GM12878 (cell line): ENCODE measurements around the gene RNF150. TPM values are rescaled to one million over a fixed set of nuclear protein-coding genes. Genes with fewer than 3 reads are reported as not detected.

Experiments
- ATAC-seq: fragments of 200-7000 bp; cut with Tn5 transposase; 3 replicates; pipeline ENCODE4 v1.9.1; 2020; ENCODE audit warnings: mild to moderate bottlenecking, moderate library complexity
- BruUV-seq: library from RNA; stranded (reverse); fragments of 400-500 nt; replicated peaks from 2 replicates; lab custom pipeline; 2021; lab: Mats Ljungman, UMichigan
- CTCF ChIA-PET: fragments of 300-600 bp; sonication (Branson Sonifier 250); formaldehyde crosslinking; extraction: SDS; loops from one replicate; lab custom pipeline; 2021; ENCODE audit warnings: inconsistent platforms; lab: Yijun Ruan, JAX
- POLR2A ChIA-PET: fragments of 350-600 bp; formaldehyde crosslinking; extraction: SDS; loops from one replicate; lab custom pipeline; 2021; ENCODE audit warnings: inconsistent platforms; lab: Charles Lee
- RAD21 ChIA-PET: fragments of 300-600 bp; sonication (Branson Sonifier 250); formaldehyde crosslinking; loops from one replicate; lab custom pipeline; 2023; ENCODE audit warnings: antibody characterized with exemption; ENCODE audit not compliant: unreplicated experiment; lab: Charles Lee
- SMC1A ChIA-PET: fragments of 300-600 bp; sonication (Branson Sonifier 250); formaldehyde crosslinking; loops from one replicate; lab custom pipeline; 2023; ENCODE audit not compliant: unreplicated experiment, uncharacterized antibody; lab: Charles Lee
- DNase-seq: peaks from one replicate; pipeline ENCODE4 v3.0.0-alpha.2; 2011; ENCODE audit warnings: low read depth, low spot score
- FAIRE-seq: peaks from 3 replicates; lab custom pipeline; 2011; peaks lifted over from hg19 to GRCh38; lab: Jason Lieb, UNC
- H2AFZ ChIP-seq: 2 replicates; pipeline ENCODE4 v1.6.0; 2011; ENCODE audit warnings: low read depth, low read length, control low read depth; ENCODE audit not compliant: control insufficient read depth
- H3K27ac ChIP-seq: 2 replicates; pipeline ENCODE4 v1.5.1; 2011; ENCODE audit warnings: control low read depth; ENCODE audit not compliant: control insufficient read depth, insufficient read depth
- H3K27me3 ChIP-seq, 2 experiments: replicated peaks in 1 of 2; 2 replicates each; pipeline versions ENCODE4 v1.6.0 to v1.6.1; 2011; ENCODE audit warnings: low read length in 1 of 2; ENCODE audit not compliant: control insufficient read depth in 2 of 2, insufficient read depth in 2 of 2
- H3K36me3 ChIP-seq, 2 experiments: 2 replicates each; pipeline ENCODE4 v1.5.1; 2011; ENCODE audit warnings: low read length in 1 of 2; ENCODE audit not compliant: control insufficient read depth in 2 of 2, insufficient read depth in 2 of 2
- H3K4me1 ChIP-seq: 2 replicates; pipeline ENCODE4 v1.6.1; 2011; ENCODE audit warnings: mild to moderate bottlenecking, low read length, moderate library complexity, mixed read lengths; ENCODE audit not compliant: control insufficient read depth, insufficient read depth
- H3K4me2 ChIP-seq: 2 replicates; pipeline ENCODE4 v1.6.0; 2011; ENCODE audit warnings: control low read depth; ENCODE audit not compliant: control insufficient read depth, insufficient read depth
- H3K4me3 ChIP-seq: fragments of 200-600 bp; sonication (generic); 2 replicates; pipeline ENCODE4 v1.5.1; 2016
- H3K79me2 ChIP-seq: 2 replicates; pipeline ENCODE4 v1.6.0; 2011; ENCODE audit warnings: low read length; ENCODE audit not compliant: control insufficient read depth, insufficient read depth
- H3K9ac ChIP-seq: 2 replicates; pipeline ENCODE4 v1.8.0; 2011; ENCODE audit warnings: low read length, control low read depth, mixed read lengths; ENCODE audit not compliant: control insufficient read depth, insufficient read depth
- H3K9me3 ChIP-seq: replicated peaks from 3 replicates; pipeline ENCODE4 v1.5.1; 2011; ENCODE audit warnings: mild to moderate bottlenecking, low read length; ENCODE audit not compliant: control insufficient read depth, insufficient read depth
- H4K20me1 ChIP-seq: 2 replicates; pipeline ENCODE4 v1.6.0; 2011; ENCODE audit not compliant: control insufficient read depth, insufficient read depth
- ATF7 ChIP-seq: fragments of 450-650 bp; IDR thresholded peaks from 2 replicates; pipeline ENCODE4 v1.6.1; 2016; ENCODE audit warnings: low read depth, mild to moderate bottlenecking
- BACH1 ChIP-seq: fragments of 450-650 bp; IDR thresholded peaks from 2 replicates; pipeline ENCODE4 v1.6.1; 2017; ENCODE audit warnings: mild to moderate bottlenecking, borderline replicate concordance
- BCL11A ChIP-seq: IDR thresholded peaks from 2 replicates; pipeline ENCODE4 v1.6.1; 2011; ENCODE audit warnings: low read depth, low read length
- BHLHE40 ChIP-seq, 2 experiments: fragments of 450-650 bp in 1 of 2; IDR thresholded peaks; 2 replicates each; pipeline ENCODE4 v1.6.1; 2011 to 2017; ENCODE audit warnings: low read depth in 2 of 2, borderline replicate concordance in 1 of 2, improper control_type of control experiment in 1 of 2, low read length in 1 of 2, mild to moderate bottlenecking in 1 of 2
- CHD4 ChIP-seq: fragments of 200-600 bp; sonication (generic); IDR thresholded peaks from 2 replicates; pipeline ENCODE4 v1.6.1; 2016; ENCODE audit warnings: mild to moderate bottlenecking
- CREB1 ChIP-seq: IDR thresholded peaks from 2 replicates; pipeline ENCODE4 v1.6.1; 2012; ENCODE audit warnings: low read depth, mild to moderate bottlenecking, inconsistent platforms
- JUND ChIP-seq: IDR thresholded peaks from 2 replicates; pipeline ENCODE4 v1.6.1; 2012; ENCODE audit warnings: low read depth, mild to moderate bottlenecking, low read length, improper control_type of control experiment, moderate library complexity
- RBBP5 ChIP-seq: fragments of 200-600 bp; sonication (generic); conservative IDR thresholded peaks from 2 replicates; pipeline ENCODE4 v1.6.1; 2016
- RFX5 ChIP-seq: IDR thresholded peaks from 2 replicates; pipeline ENCODE4 v1.6.1; 2011; ENCODE audit warnings: low read depth, low read length, improper control_type of control experiment
- SMARCA5 ChIP-seq: fragments of 450-650 bp; IDR thresholded peaks from 2 replicates; pipeline ENCODE4 v1.6.1; 2017; ENCODE audit warnings: mild to moderate bottlenecking
- SP1 ChIP-seq: IDR thresholded peaks from one replicate; pipeline ENCODE4 v1.6.1; 2011; ENCODE audit warnings: low read depth, low read length
- WGBS: methylation state at CpG from one replicate; pipeline ENCODE4 v1.1.6; 2016; ENCODE audit warnings: low lambda C conversion rate; ENCODE audit not compliant: insufficient replicate concordance, insufficient coverage; ENCODE audit errors: missing lambda C conversion rate; 5-methylcytosine and 5-hydroxymethylcytosine counted together
- in situ Hi-C: fragments of 300-500 bp; cut with MboI; formaldehyde crosslinking; loops from 9 replicates; pipeline ENCODE4 v1.14.3; 2018; ENCODE audit warnings: mixed read lengths
- intact Hi-C: fragments of 100-400 bp; cut with micrococcal nuclease; formaldehyde crosslinking; loops from one replicate; pipeline ENCODE4 v1.14.2; 2022; ENCODE audit not compliant: unreplicated experiment
- polyA plus RNA-seq, 11 experiments: library from polyadenylated mRNA; depleted of rRNA in 4 of 11; unstranded in 6 of 11; stranded (reverse) in 5 of 11; fragments of >200 nt; fragmentation: Nextera tagmentation in 4 of 11; fragmentation: Illumina TruSeq in 1 of 11; extraction: Ambion mirVana in 4 of 11; extraction: Trizol in 1 of 11; gene quantifications; 1 replicate in 1 of 11; 2 replicates in 10 of 11; pipeline versions ENCODE4 v1.2.1 to v1.2.3, GENCODE V29; 2011 to 2016; ENCODE audit warnings: inconsistent platforms in 2 of 11, missing spikeins in 2 of 11, low read depth in 1 of 11
- total RNA-seq, 4 experiments: library from RNA; depleted of rRNA in 3 of 4; stranded (reverse); fragments of >200 nt in 3 of 4; fragmentation: Illumina TruSeq in 1 of 4; extraction: Trizol in 1 of 4; gene quantifications; 2 replicates each; pipeline versions ENCODE4 v1.2.1 to v1.2.3, GENCODE V29; 2013 to 2021
- TF ChIP-seq, protein P1 (sequence below): fragments of 450-650 bp; IDR thresholded peaks from 2 replicates; pipeline ENCODE4 v1.6.1; 2017; ENCODE audit warnings: mild to moderate bottlenecking, low read depth, inconsistent platforms; ENCODE audit not compliant: poor library complexity, severe bottlenecking
- TF ChIP-seq, protein P2 (sequence below): fragments of 450-650 bp; IDR thresholded peaks from 2 replicates; pipeline ENCODE4 v1.6.1; 2016; ENCODE audit warnings: mild to moderate bottlenecking
- TF ChIP-seq, protein P3 (sequence below): fragments of 450-650 bp; formaldehyde crosslinking; IDR thresholded peaks from 2 replicates; pipeline ENCODE4 v1.5.0; 2022; ENCODE audit warnings: mild to moderate bottlenecking, missing genetic modification characterization

RNF150 gene
- total and polyA plus RNA-seq, 10 of the 15 experiments (the other 5 are each of a cell fraction or from before 2014, with no cell fraction given) = 0.01 to 2.3 (median 0.04) TPM; not detected in 6

DNA sequence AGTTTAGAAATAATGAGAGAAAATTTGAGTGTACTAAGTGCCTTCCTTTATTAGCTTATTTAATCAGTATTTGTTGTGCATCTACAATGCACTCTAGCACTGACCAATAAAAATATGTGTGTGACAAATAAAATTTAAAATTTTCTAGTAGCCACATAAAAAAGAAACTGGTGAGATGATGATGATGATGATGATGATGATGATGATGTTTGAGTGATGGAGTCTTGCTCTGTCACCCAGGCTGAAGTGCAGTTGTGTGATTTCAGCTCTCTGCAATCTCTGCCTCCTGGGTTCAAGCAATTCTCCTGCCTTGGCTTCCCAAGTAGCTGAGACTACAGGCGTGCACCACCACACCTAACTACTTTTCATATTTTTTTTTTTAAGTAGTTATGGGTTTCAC lies 110.2 kb downstream of the RNF150 start:
- FAIRE-seq = no peak
- Histone ChIP-seq H3K4me3 (no peak overlapping the region), H3K4me1 (no peaks in the 10 kb centered on the region), H3K27ac (no peak overlapping the region), H3K79me2 (no peaks in the 10 kb centered on the region), H3K9me3 (no peaks in the 10 kb centered on the region), H3K4me2 (no peak overlapping the region), H3K9ac (no peak overlapping the region), H2AFZ (no peak overlapping the region), H3K27me3 (no peaks in the 10 kb centered on the region; a peak in 1 of 4 replicates), H4K20me1 (no peaks in the 10 kb centered on the region), H3K36me3 (no peaks in the 10 kb centered on the region)
- ATAC-seq = no peak
- in situ Hi-C loops (no loop called here), intact Hi-C loops (no loop called here)
- no TSS peak for BruUV-seq
- RAD21 ChIA-PET = no interaction called here
- DNase-seq = no peak
- SMC1A ChIA-PET = interaction anchor here (1.3 kb wide), 1 partner anchor 11 kb away, joined by 3 read pairs; no protein-coding TSS in a partner anchor
- POLR2A ChIA-PET = no interaction called here
- 0% methylated on average over 1 of the region's 1 CpG for WGBS
- no peak for TF ChIP-seq JUND
- TF ChIP-seq, protein P1, sequence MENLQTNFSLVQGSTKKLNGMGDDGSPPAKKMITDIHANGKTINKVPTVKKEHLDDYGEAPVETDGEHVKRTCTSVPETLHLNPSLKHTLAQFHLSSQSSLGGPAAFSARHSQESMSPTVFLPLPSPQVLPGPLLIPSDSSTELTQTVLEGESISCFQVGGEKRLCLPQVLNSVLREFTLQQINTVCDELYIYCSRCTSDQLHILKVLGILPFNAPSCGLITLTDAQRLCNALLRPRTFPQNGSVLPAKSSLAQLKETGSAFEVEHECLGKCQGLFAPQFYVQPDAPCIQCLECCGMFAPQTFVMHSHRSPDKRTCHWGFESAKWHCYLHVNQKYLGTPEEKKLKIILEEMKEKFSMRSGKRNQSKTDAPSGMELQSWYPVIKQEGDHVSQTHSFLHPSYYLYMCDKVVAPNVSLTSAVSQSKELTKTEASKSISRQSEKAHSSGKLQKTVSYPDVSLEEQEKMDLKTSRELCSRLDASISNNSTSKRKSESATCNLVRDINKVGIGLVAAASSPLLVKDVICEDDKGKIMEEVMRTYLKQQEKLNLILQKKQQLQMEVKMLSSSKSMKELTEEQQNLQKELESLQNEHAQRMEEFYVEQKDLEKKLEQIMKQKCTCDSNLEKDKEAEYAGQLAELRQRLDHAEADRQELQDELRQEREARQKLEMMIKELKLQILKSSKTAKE = no peak
- TF ChIP-seq, protein P2, sequence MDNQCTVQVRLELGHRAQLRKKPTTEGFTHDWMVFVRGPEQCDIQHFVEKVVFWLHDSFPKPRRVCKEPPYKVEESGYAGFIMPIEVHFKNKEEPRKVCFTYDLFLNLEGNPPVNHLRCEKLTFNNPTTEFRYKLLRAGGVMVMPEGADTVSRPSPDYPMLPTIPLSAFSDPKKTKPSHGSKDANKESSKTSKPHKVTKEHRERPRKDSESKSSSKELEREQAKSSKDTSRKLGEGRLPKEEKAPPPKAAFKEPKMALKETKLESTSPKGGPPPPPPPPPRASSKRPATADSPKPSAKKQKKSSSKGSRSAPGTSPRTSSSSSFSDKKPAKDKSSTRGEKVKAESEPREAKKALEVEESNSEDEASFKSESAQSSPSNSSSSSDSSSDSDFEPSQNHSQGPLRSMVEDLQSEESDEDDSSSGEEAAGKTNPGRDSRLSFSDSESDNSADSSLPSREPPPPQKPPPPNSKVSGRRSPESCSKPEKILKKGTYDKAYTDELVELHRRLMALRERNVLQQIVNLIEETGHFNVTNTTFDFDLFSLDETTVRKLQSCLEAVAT = no peak
- no peak for TF ChIP-seq SP1
- no peak for TF ChIP-seq CREB1
- TF ChIP-seq, protein P3, sequence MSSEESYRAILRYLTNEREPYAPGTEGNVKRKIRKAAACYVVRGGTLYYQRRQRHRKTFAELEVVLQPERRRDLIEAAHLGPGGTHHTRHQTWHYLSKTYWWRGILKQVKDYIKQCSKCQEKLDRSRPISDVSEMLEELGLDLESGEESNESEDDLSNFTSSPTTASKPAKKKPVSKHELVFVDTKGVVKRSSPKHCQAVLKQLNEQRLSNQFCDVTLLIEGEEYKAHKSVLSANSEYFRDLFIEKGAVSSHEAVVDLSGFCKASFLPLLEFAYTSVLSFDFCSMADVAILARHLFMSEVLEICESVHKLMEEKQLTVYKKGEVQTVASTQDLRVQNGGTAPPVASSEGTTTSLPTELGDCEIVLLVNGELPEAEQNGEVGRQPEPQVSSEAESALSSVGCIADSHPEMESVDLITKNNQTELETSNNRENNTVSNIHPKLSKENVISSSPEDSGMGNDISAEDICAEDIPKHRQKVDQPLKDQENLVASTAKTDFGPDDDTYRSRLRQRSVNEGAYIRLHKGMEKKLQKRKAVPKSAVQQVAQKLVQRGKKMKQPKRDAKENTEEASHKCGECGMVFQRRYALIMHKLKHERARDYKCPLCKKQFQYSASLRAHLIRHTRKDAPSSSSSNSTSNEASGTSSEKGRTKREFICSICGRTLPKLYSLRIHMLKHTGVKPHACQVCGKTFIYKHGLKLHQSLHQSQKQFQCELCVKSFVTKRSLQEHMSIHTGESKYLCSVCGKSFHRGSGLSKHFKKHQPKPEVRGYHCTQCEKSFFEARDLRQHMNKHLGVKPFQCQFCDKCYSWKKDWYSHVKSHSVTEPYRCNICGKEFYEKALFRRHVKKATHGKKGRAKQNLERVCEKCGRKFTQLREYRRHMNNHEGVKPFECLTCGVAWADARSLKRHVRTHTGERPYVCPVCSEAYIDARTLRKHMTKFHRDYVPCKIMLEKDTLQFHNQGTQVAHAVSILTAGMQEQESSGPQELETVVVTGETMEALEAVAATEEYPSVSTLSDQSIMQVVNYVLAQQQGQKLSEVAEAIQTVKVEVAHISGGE (CRISPR knock-in tag) = no peak
- no peak for TF ChIP-seq RBBP5
- no peak for TF ChIP-seq CHD4
- TF ChIP-seq BCL11A = no peak
- TF ChIP-seq BACH1 = no peak
- TF ChIP-seq SMARCA5 = no peak
- no peak for TF ChIP-seq RFX5
- TF ChIP-seq BHLHE40 (IDR thresholded peaks at IDR 0.05; ENCODE audit: borderline replicate concordance in 1 of 2, low read depth in 2 of 2, low read length in 1 of 2) = no peak
- no peak for TF ChIP-seq ATF7
- CTCF ChIA-PET = interaction anchor here (0.6 to 1.8 kb wide), 3 partner anchors 12 to 36 kb away, joined by 3 to 5 read pairs (median 3); no protein-coding TSS in a partner anchor
